Measurements from ENCODE around the gene CARS2.
A peak's percentile ranks its signal among the peaks of the same experiment; 100 is the strongest.
"Not testable (repeated sequence)": the region's sequence is repeated elsewhere in the genome, so short reads cannot be mapped to it uniquely, and the experiment has no call there.

CARS2 gene

DNA sequence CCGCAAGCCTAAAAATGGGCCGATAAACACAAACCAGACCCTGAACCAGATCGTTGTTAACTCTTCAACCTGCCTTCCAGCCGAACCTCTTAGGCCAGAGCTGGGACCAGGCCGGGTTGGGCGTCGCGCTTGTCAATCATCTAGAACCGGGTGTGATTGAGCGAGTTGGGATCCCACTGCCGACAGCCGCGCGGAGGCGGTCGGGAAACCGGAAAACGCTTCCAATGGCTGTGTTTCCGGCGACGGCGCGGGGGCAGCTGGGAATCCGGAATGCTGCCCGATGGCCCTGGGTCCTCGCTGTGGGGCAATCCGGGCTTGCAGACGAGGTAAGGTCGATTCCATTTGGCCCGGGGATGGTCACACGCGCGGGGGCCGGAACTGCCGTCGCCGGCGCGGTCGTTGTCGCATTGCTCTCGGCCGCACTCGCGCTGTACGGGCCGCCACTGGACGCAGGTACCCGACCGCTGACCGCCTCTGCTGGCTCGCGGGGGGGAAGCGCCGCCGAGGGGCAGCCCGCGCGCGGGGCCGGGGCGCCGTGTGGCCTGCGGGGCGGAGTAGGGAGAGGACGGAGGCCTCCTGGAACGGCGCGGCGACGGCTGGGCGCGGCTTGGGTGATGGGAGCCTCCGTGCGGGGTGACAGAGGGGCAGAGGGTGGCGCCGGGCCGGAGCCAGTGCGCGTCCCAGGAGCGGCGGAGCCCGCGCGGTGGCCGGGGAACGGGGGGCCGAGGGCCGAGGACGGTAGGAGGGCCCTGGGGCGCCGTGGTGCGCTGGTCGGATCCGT lies 90.4 kb downstream of the CARS2 start, which contains the start of gene NAXD:
TSS of gene NAXD (plus strand) at position 224 of the 781 bp plus-strand sequence. CDS start at position 281, 57 bp downstream.
- Histone ChIP-seq H3K27me3 (ENCODE audit: insufficient read depth, low read depth) (no peaks in the 10 kb centered on the region), H3K36me3 (ENCODE audit: insufficient read depth) (no peaks in the 10 kb centered on the region), H3K27ac (0 out of 2 replicates have a peak within 1 kb of the TSS, but pooled peaks have one; percentile 26), H3K79me2 (ENCODE audit: insufficient read depth, low read depth) (peaks cover 45% of the 10 kb centered on the region), H3K9ac (peak within 1 kb of the TSS; percentile 61; the same call in 1 of the 2 replicates), H2AFZ (ENCODE audit: low read depth) (peak within 1 kb of the TSS; percentile 76), H3K4me1 (ENCODE audit: low read depth, poor library complexity, severe bottlenecking) (peaks cover 12% of the 10 kb centered on the region), H3K4me3 (IDR thresholded peaks at IDR 0.05; ENCODE audit: insufficient read depth, low read depth, low read length) (peak within 1 kb of the TSS; percentile 37), H4K20me1 (ENCODE audit: insufficient read depth) (no peaks in the 10 kb centered on the region), H3K4me2 (peak within 1 kb of the TSS; percentile 76)
- TF ChIP-seq, protein P1, sequence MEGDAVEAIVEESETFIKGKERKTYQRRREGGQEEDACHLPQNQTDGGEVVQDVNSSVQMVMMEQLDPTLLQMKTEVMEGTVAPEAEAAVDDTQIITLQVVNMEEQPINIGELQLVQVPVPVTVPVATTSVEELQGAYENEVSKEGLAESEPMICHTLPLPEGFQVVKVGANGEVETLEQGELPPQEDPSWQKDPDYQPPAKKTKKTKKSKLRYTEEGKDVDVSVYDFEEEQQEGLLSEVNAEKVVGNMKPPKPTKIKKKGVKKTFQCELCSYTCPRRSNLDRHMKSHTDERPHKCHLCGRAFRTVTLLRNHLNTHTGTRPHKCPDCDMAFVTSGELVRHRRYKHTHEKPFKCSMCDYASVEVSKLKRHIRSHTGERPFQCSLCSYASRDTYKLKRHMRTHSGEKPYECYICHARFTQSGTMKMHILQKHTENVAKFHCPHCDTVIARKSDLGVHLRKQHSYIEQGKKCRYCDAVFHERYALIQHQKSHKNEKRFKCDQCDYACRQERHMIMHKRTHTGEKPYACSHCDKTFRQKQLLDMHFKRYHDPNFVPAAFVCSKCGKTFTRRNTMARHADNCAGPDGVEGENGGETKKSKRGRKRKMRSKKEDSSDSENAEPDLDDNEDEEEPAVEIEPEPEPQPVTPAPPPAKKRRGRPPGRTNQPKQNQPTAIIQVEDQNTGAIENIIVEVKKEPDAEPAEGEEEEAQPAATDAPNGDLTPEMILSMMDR (conservative IDR thresholded peaks at IDR 0.05; ENCODE audit: low read depth, low read length) = no peak

DNA sequence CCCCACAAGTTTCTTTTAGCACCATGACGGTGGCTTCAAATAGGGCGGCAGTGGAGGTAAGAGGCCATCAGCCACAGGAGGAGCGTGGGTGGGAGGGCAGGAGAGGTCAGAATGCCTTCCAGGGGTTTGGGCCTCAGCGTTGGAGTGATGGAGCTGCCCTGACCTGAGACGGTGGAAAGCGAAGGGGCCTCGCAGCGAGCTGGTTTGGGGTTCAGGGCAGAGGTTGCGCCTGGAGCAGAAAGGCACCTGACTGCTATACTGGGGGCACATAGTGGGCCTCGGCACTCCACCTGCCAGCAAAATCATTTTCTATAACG lies 91.0 kb downstream of the CARS2 start:
- H4K20me1 ChIP-seq (ENCODE audit: insufficient read depth) = no peaks in the 10 kb centered on the region
- H3K27ac ChIP-seq = no peak overlapping the region
- no peaks in the 10 kb centered on the region for H3K27me3 ChIP-seq (ENCODE audit: insufficient read depth, low read depth)
- no peaks in the 10 kb centered on the region for H3K36me3 ChIP-seq (ENCODE audit: insufficient read depth)
- peaks cover 12% of the 10 kb centered on the region for H3K4me1 ChIP-seq (ENCODE audit: low read depth, poor library complexity, severe bottlenecking)
- H2AFZ ChIP-seq (ENCODE audit: low read depth) = peak overlapping the region; percentile 76
- no peak overlapping the region for H3K9ac ChIP-seq
- no peak overlapping the region for H3K4me3 ChIP-seq (IDR thresholded peaks at IDR 0.05; ENCODE audit: insufficient read depth, low read depth, low read length)
- TF ChIP-seq, protein P1 (conservative IDR thresholded peaks at IDR 0.05; ENCODE audit: low read depth, low read length) = no peak
- no peak overlapping the region for H3K4me2 ChIP-seq
- peaks cover 39% of the 10 kb centered on the region for H3K79me2 ChIP-seq (ENCODE audit: insufficient read depth, low read depth)

DNA sequence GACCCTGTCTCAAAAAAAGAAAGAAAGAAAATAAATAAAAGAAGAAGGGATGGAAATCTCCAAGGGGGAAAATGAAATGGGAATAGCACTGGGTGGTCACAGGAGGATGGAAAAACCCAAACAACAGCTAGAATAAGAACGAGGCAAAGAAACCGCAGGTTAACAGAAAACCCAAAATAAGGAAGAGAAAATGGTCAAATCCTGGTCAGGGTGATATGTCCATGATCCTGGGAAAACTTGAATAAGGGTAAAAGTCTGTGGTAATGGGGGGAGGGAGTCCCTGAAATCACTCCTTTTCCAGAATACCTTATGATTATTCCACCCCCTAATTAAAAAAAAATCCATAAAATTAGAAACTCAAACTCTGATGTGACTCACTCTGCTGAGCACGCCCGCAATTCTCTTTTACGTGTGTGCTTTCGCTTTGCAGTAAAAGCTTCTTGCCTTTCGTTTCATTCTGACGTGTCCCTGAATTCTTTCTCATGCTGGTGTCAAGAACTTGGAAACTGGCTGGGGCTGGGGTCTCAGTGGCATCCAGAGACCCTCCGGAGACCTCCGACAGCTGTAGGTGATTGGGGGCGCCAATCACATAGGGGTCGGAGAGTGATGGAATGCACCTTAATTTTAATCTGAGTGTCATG lies 94.8 kb downstream of the CARS2 start:
- Histone ChIP-seq H3K4me3 (IDR thresholded peaks at IDR 0.05; ENCODE audit: insufficient read depth, low read depth, low read length) (no peak overlapping the region), H3K79me2 (ENCODE audit: insufficient read depth, low read depth) (peaks cover under 1% of the 10 kb centered on the region; the same call in 1 of the 2 replicates)

DNA sequence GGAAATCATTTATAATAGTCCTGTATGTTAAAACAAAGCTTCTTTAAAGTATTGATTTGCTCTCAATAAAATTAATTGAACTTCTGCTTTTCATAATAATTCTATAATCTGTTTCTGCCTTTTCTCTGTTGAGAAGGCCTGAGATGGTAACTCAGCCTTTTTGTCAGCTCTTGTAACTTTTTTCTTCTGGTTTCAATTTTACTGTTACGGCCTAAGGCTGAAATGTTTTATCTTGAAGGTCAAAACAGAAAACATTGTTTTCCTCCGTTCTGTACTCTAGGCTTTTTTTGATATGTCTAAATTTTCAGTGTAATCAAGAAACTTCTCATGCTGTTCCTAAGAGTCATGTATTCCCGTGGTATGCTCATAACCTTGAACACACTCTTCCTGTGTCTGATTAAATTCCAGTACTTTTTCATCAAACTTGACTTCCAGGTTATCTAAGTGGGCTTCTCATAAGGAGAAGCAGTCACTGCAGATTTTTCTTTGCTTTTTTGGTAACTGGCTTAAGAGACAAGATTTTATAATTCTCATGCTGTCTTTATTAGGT lies 98.2 kb downstream of the CARS2 start:
- Histone ChIP-seq H3K79me2 (ENCODE audit: insufficient read depth, low read depth) (no peaks in the 10 kb centered on the region), H3K27ac (no peak overlapping the region), H4K20me1 (ENCODE audit: insufficient read depth) (no peaks in the 10 kb centered on the region), H2AFZ (ENCODE audit: low read depth) (no peak overlapping the region), H3K27me3 (ENCODE audit: insufficient read depth, low read depth) (no peaks in the 10 kb centered on the region), H3K4me3 (IDR thresholded peaks at IDR 0.05; ENCODE audit: insufficient read depth, low read depth, low read length) (no peak overlapping the region), H3K36me3 (ENCODE audit: insufficient read depth) (no peaks in the 10 kb centered on the region), H3K4me2 (no peak overlapping the region), H3K4me1 (ENCODE audit: low read depth, poor library complexity, severe bottlenecking) (no peaks in the 10 kb centered on the region), H3K9ac (no peak overlapping the region)
- TF ChIP-seq, protein P1 (conservative IDR thresholded peaks at IDR 0.05; ENCODE audit: low read depth, low read length) = no peak

More for the DNA sequence above, 94.8 kb downstream of the CARS2 start:
- Histone ChIP-seq H3K36me3 (ENCODE audit: insufficient read depth) (no peaks in the 10 kb centered on the region), H3K27ac (no peak overlapping the region), H4K20me1 (ENCODE audit: insufficient read depth) (no peaks in the 10 kb centered on the region), H3K4me1 (ENCODE audit: low read depth, poor library complexity, severe bottlenecking) (no peaks in the 10 kb centered on the region), H3K27me3 (ENCODE audit: insufficient read depth, low read depth) (no peaks in the 10 kb centered on the region), H3K4me2 (no peak overlapping the region), H2AFZ (ENCODE audit: low read depth) (no peak overlapping the region), H3K9ac (no peak overlapping the region)
- TF ChIP-seq, protein P1 (conservative IDR thresholded peaks at IDR 0.05; ENCODE audit: low read depth, low read length) = no peak

DNA sequence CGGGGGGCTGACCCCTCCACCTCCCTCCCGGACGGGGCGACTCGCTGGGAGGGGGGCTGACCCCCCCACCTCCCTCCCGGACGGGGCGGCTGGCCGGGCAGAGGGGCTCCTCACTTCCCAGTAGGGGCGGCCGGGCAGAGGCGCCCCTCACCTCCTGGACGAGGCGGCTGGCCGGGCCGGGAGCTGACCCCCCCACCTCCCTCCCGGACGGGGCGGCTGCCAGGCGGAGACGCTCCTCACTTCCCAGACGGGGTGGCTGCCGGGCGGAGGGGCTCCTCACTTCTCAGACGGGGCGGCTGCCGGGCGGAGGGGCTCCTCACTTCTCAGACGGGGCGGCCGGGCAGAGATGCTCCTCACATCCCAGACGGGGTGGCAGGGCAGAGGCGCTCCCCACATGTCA lies 99.6 kb downstream of the CARS2 start:
- H3K4me3 ChIP-seq (IDR thresholded peaks at IDR 0.05; ENCODE audit: insufficient read depth, low read depth, low read length); H3K79me2 ChIP-seq (ENCODE audit: insufficient read depth, low read depth); H3K4me1 ChIP-seq (ENCODE audit: low read depth, poor library complexity, severe bottlenecking); H3K36me3 ChIP-seq (ENCODE audit: insufficient read depth); H3K9ac ChIP-seq; H4K20me1 ChIP-seq (ENCODE audit: insufficient read depth); H3K4me2 ChIP-seq; H3K27ac ChIP-seq; H2AFZ ChIP-seq (ENCODE audit: low read depth); H3K27me3 ChIP-seq (ENCODE audit: insufficient read depth, low read depth): not testable (repeated sequence)

All from KMS-11 (cell line).